Esophagus squamous epithelium (tissue), 5 donors: Measurements from ENCODE around the gene NDUFV1. TPM values are rescaled to one million over a fixed set of nuclear protein-coding genes. Genes with fewer than 3 reads are reported as not detected.
A peak's percentile ranks its signal among the peaks of the same experiment; 100 is the strongest.

Experiments
- DNase-seq: peaks from one replicate; lab custom pipeline; 2025; lab: John Stamatoyannopoulos, UW
- H3K27ac ChIP-seq, 4 donors: fragments of 200-600 bp; sonication (generic); one replicate each; pipeline ENCODE4 v1.5.1; 2016 to 2019; ENCODE audit warnings: mild to moderate bottlenecking in 1 of 4
- H3K27me3 ChIP-seq, 4 donors: fragments of 200-600 bp; sonication (generic); 1 replicate in 3 of 4; 2 replicates in 1 of 4; pipeline versions ENCODE4 v1.5.1 to v1.6.0; 2017 to 2021; ENCODE audit warnings: antibody characterized with exemption in 1 of 4
- H3K36me3 ChIP-seq, 3 donors: fragments of 200-600 bp; sonication (generic); one replicate each; pipeline ENCODE4 v1.5.1; 2016 to 2019
- H3K4me1 ChIP-seq, 3 donors: fragments of 200-600 bp; sonication (generic); one replicate each; pipeline ENCODE4 v1.5.1; 2017 to 2019
- H3K4me3 ChIP-seq, 4 donors: fragments of 200-600 bp; sonication (generic); 1 replicate in 3 of 4; 2 replicates in 1 of 4; pipeline ENCODE4 v1.5.1; 2016 to 2019; ENCODE audit warnings: mild to moderate bottlenecking in 2 of 4, moderate library complexity in 1 of 4
- H3K9me3 ChIP-seq, 3 donors: fragments of 200-600 bp; sonication (generic); one replicate each; pipeline ENCODE4 v1.5.1; 2016 to 2019
- POLR2A ChIP-seq, 4 donors: fragments of 450-650 bp; IDR thresholded peaks; one replicate each; pipeline ENCODE4 v1.6.1; 2017; ENCODE audit warnings: antibody characterized with exemption in 4 of 4, mild to moderate bottlenecking in 4 of 4, moderate library complexity in 3 of 4
- WGBS, 2 donors: methylation state at CpG; one replicate each; pipeline ENCODE4 v1.1.5; 2018; 5-methylcytosine and 5-hydroxymethylcytosine counted together
- intact Hi-C: fragments of 100-400 bp; cut with DNase I; formaldehyde crosslinking; loops from one replicate; pipeline ENCODE4 v1.15.0; 2022
- total RNA-seq, 4 donors: library from RNA; depleted of rRNA; stranded (reverse); fragments of >200 nt; gene quantifications; one replicate each; pipeline ENCODE4 v1.1.0, GENCODE V29; 2016
- TF ChIP-seq, protein P1 (sequence below), 6 experiments: fragments of 450-650 bp in 4 of 6; fragments of 200-600 bp in 2 of 6; sonication (generic) in 2 of 6; IDR thresholded peaks; one replicate each; pipeline ENCODE4 v1.5.1; 2016 to 2019; ENCODE audit warnings: antibody characterized with exemption in 6 of 6, mild to moderate bottlenecking in 4 of 6, moderate library complexity in 4 of 6
- donor health status: DM: yes; HTN: yes; CAD: no.

NDUFV1 gene
- total RNA-seq, 4 donors from 2014 or later: 206 to 260 (median 254) TPM

DNA sequence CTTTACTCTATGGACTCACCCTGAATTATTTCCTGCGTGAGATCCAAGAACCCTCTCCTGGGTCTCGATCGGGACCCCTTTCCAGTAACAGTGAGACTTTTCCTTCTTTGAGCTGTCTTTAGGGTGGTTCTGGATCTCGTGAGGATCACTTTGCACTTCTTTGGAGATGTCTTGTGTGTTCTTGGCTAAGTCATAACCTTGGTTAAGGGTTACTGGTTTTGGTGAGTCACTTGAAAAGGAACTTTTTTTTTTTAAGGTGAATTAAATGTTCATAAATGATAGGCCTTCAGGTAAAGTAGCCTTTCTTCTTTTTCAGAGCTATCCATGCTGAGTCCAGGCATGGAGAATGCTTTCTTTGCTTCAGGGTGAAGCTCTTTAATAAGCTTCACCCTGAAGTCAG is 42.5 kb upstream of the NDUFV1 start:
- TF ChIP-seq POLR2A (IDR thresholded peaks at IDR 0.05): no peak
- TF ChIP-seq, protein P1, sequence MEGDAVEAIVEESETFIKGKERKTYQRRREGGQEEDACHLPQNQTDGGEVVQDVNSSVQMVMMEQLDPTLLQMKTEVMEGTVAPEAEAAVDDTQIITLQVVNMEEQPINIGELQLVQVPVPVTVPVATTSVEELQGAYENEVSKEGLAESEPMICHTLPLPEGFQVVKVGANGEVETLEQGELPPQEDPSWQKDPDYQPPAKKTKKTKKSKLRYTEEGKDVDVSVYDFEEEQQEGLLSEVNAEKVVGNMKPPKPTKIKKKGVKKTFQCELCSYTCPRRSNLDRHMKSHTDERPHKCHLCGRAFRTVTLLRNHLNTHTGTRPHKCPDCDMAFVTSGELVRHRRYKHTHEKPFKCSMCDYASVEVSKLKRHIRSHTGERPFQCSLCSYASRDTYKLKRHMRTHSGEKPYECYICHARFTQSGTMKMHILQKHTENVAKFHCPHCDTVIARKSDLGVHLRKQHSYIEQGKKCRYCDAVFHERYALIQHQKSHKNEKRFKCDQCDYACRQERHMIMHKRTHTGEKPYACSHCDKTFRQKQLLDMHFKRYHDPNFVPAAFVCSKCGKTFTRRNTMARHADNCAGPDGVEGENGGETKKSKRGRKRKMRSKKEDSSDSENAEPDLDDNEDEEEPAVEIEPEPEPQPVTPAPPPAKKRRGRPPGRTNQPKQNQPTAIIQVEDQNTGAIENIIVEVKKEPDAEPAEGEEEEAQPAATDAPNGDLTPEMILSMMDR (IDR thresholded peaks at IDR 0.05): no peak
- Histone ChIP-seq H3K36me3 (no peaks in the 10 kb centered on the region), H3K9me3 (no peaks in the 10 kb centered on the region), H3K27ac (no peak overlapping the region), H3K27me3 (peaks cover 0 to 14% (median 0%) of the 10 kb centered on the region in 4 donors), H3K4me1 (peaks cover 0 to 29% (median 11%) of the 10 kb centered on the region in 3 donors), H3K4me3 (no peak overlapping the region)
- 74 to 79% methylated on average over 4 of the region's 4 CpGs for WGBS, 2 donors
- intact Hi-C loops: no loop called here
- DNase-seq: no peak

DNA sequence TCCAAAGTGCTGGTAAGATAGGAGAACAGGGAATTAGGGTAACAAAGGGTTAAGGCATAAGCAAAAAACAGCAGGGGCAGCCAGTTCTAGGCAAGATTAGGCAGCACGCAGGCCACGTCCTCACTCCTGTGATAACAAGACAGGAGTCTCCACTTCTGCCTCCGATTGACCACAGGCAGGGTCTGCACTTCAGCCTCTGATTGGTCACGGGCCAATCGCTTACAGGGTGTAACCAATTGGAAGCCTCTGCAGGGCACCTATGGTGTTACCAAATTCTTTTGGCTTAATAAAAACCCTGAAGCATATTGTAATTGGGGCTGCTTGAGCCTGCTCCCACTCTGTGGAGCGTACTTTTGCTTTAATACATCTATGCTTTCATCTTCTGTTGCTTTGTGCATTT is 35.3 kb upstream of the NDUFV1 start:
- DNase-seq: no peak
- Histone ChIP-seq H3K4me1 (peaks cover 0 to 4% (median 0%) of the 10 kb centered on the region in 3 donors), H3K27me3 (peaks cover 0 to 33% (median 0%) of the 10 kb centered on the region in 4 donors), H3K9me3 (no peaks in the 10 kb centered on the region), H3K27ac (no peak overlapping the region), H3K36me3 (no peaks in the 10 kb centered on the region), H3K4me3 (no peak overlapping the region)
- intact Hi-C loops: no loop called here
- TF ChIP-seq, protein P1 (IDR thresholded peaks at IDR 0.05): no peak
- TF ChIP-seq POLR2A (IDR thresholded peaks at IDR 0.05): no peak
- 45 to 51% methylated on average over 6 of the region's 6 CpGs for WGBS, 2 donors

DNA sequence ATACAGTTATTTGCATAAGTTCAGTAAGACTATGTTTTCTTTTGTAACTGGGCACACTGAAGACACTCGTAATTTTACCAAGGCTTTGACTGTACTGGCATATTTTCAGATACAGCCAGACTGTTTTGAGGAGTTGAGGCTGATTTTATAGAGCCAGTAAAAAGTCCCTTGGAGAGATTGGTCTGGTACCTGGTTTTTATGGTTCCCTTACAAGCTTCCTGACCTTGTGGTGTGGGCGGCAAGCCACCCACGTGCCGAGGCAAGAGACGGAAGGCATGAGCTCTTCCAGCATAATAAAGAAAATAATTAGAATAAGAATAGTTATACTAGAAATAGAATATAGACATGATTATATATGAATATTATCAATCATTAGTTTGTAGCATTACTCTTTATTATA is 34.4 kb upstream of the NDUFV1 start:
- H3K4me3 ChIP-seq: no peak overlapping the region
- no peak overlapping the region for H3K27ac ChIP-seq
- peaks cover 0 to 4% (median 0%) of the 10 kb centered on the region in 3 donors for H3K4me1 ChIP-seq
- no peaks in the 10 kb centered on the region for H3K36me3 ChIP-seq
- no peaks in the 10 kb centered on the region for H3K9me3 ChIP-seq
- H3K27me3 ChIP-seq: peaks cover 0 to 39% (median 0%) of the 10 kb centered on the region in 4 donors
- intact Hi-C loops: no loop called here
- WGBS, 2 donors: 14 to 16% methylated on average over 5 of the region's 5 CpGs
- DNase-seq: no peak
- no peak for TF ChIP-seq POLR2A (IDR thresholded peaks at IDR 0.05)
- TF ChIP-seq, protein P1 (IDR thresholded peaks at IDR 0.05): no peak

DNA sequence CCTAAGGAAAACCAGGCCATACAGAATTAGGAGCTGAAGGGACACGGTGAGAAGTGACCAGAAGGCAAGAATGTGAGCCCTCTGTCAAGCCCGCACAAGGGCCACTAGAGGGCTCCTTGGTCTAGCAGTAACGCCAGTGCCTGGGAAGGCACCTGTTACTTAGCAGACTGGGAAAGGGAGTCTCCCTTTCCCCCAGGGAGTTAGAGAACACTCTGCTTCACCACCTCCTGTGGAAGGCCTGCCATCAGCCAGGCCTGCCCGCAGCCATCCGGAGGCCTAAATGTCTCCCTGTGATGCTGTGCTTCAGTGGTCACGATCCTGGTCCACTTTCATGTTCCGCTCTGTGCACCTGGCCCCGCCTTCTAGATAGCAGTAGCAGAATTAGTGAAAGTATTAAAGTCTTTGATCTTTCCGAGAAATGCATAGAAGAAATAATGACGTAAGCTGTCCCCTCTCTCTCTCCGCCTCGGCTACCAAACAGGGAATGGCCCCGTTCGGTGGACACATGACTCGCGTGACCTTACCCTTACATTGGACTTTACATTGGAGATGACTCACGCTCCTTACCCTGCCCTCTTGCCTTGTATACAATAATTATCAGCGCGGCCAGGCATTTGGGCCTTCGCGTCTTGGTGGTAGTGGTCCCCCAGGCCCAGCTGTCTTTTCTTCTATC is 33.9 kb upstream of the NDUFV1 start:
- Histone ChIP-seq H3K4me1 (peaks cover 0 to 4% (median 0%) of the 10 kb centered on the region in 3 donors), H3K4me3 (no peak overlapping the region), H3K27me3 (peaks cover 0 to 44% (median 0%) of the 10 kb centered on the region in 4 donors), H3K27ac (no peak overlapping the region), H3K9me3 (no peaks in the 10 kb centered on the region), H3K36me3 (no peaks in the 10 kb centered on the region)
- TF ChIP-seq POLR2A (IDR thresholded peaks at IDR 0.05): no peak
- TF ChIP-seq, protein P1 (IDR thresholded peaks at IDR 0.05): peak in 5 of 6 experiments; percentile 62 to 85 (median 75)
- WGBS, 2 donors: 56 to 58% methylated on average over 19 to 21 of the region's 21 CpGs
- DNase-seq: no peak
- intact Hi-C loops: no loop called here

DNA sequence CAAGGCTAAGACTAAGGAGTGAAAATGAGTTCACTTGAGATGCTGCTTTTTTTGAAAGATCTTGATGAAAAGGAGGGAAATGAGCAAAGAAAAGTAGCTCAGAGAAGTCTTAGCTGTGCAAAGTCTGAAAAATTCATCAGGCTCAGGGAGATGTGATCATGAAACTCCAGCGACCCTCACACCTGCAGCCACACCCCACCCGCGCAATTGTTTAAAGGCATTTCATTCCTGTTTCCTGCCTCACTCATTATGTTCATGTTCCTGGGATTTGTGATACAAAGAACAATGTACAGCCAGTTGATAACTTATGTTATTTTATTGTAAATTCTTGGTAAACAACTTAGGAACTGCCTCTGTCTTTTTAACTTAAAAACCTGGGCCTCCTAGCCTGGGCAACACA is 31.8 kb upstream of the NDUFV1 start:
- H3K36me3 ChIP-seq: no peaks in the 10 kb centered on the region
- H3K9me3 ChIP-seq: no peaks in the 10 kb centered on the region
- H3K4me3 ChIP-seq: no peak overlapping the region
- no peak overlapping the region for H3K27ac ChIP-seq
- 36 to 49% methylated on average over 3 of the region's 3 CpGs for WGBS, 2 donors
- TF ChIP-seq POLR2A (IDR thresholded peaks at IDR 0.05): no peak
- TF ChIP-seq, protein P1 (IDR thresholded peaks at IDR 0.05): no peak
- intact Hi-C loops: no loop called here
- H3K27me3 ChIP-seq: peaks cover 0 to 57% (median 0%) of the 10 kb centered on the region in 4 donors
- DNase-seq: no peak
- H3K4me1 ChIP-seq: peaks cover 0 to 12% (median 0%) of the 10 kb centered on the region in 3 donors
